22Rv1 (cell line): ENCODE data around the gene TNRC6C.

Experiments
- CTCF ChIP-seq: fragments of 450-650 bp; IDR thresholded peaks from 2 replicates; pipeline ENCODE4 v1.5.1; 2017; ENCODE audit warnings: mild to moderate bottlenecking
- ZFX ChIP-seq: fragments of 450-650 bp; IDR thresholded peaks from 2 replicates; pipeline ENCODE4 v1.6.1; 2017; ENCODE audit warnings: antibody characterized with exemption, borderline replicate concordance

DNA sequence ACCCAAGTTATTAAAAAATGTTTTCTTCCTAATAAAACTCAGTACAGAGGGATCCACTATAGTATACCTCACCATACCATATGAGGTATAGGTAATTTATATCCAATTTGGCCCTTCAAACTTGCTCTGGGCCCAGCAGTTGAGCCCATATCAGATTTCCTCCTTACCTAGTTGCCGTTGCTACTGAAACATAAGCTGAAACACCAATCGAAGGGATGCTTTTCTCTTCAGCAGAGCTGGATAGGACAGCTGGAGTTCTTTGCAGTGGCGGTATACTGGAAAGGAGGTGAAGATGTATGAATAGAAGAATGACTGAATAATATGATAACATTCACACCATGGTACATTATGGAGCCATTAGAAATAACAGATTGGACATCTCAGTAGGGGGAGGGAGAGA lies 42.7 kb downstream of the TNRC6C start:
- TF ChIP-seq CTCF (no peak), ZFX (no peak)
